ENCODE results near the gene NFATC3. TPM values are rescaled to one million over a fixed set of nuclear protein-coding genes. Genes with fewer than 3 reads are reported as not detected.

The NFATC3 gene
- total RNA-seq, 1 experiment from 2014 or later = 43.9 TPM

- Mint-ChIP-seq H3K36me3 (ENCODE audit: insufficient read depth, unreplicated experiment) (peaks cover 21% of the 10 kb centered on the region), H3K4me1 (ENCODE audit: low read depth, unreplicated experiment) (peaks cover 35% of the 10 kb centered on the region), H3K9me3 (ENCODE audit: unreplicated experiment) (no peaks in the 10 kb centered on the region), H3K27ac (ENCODE audit: unreplicated experiment) (peak overlapping the region; percentile 66), H3K4me3 (ENCODE audit: unreplicated experiment) (peak overlapping the region; percentile 71), H3K27me3 (ENCODE audit: insufficient read depth, unreplicated experiment) (no peaks in the 10 kb centered on the region)
- H3K9me3 ChIP-seq = no peaks in the 10 kb centered on the region
- ChIA-PET CTCF (interaction anchor here (0.5 to 3.5 kb wide), 13 partner anchors 9 to 1226 kb away, joined by 3 to 27 read pairs (median 5); partner anchors contain the start of genes ESRP2 and SLC7A6), POLR2A (interaction anchor here (0.5 to 3.5 kb wide), 15 partner anchors 14 to 1390 kb away, joined by 3 to 27 read pairs (median 6); partner anchors contain the start of genes ATP6V0D1, DDX28, DUS2 and ESRP2)
- no TSS peak for BruUV-seq (replicated peaks)
- peak; percentile 93 to 94 for DNase-seq
- TF ChIP-seq CTCF (IDR thresholded peaks at IDR 0.05; ENCODE audit: insufficient read depth in 1 of 2, low read depth in 1 of 2, low read length in 1 of 2, severe bottlenecking in 1 of 2, unreplicated experiment in 1 of 2) = peak in 1 of 2 experiments; percentile 8
- H3K36me3 ChIP-seq (ENCODE audit: control insufficient read depth, insufficient read depth, low read length) = no peaks in the 10 kb centered on the region
- peaks cover 28% of the 10 kb centered on the region for H3K4me1 ChIP-seq
- no peaks in the 10 kb centered on the region for H3K27me3 ChIP-seq (replicated peaks; ENCODE audit: control insufficient read depth, insufficient read depth, low read length)
- intact Hi-C loops (cut with micrococcal nuclease; ENCODE audit: unreplicated experiment) = loop anchor here (1.0 to 5.0 kb wide), 3 partner anchors 19 to 243 kb away; no protein-coding TSS in a partner anchor
- peak overlapping the region; percentile 87 for H3K4me3 ChIP-seq (ENCODE audit: low read depth, low read length)
These were observed 489 bp upstream of the NFATC3 start for GRCh38 chr16:68084504-68085258.

- no TSS peak for BruUV-seq (replicated peaks)
- intact Hi-C loops (cut with micrococcal nuclease; ENCODE audit: unreplicated experiment) = loop anchor here (5.0 kb wide), 1 partner anchor 241 kb away; no protein-coding TSS in a partner anchor
- TF ChIP-seq CTCF (IDR thresholded peaks at IDR 0.05; ENCODE audit: insufficient read depth in 1 of 2, low read depth in 1 of 2, low read length in 1 of 2, severe bottlenecking in 1 of 2, unreplicated experiment in 1 of 2) = no peak
- no peak for DNase-seq
- H3K9me3 ChIP-seq = no peaks in the 10 kb centered on the region
- no peaks in the 10 kb centered on the region for H3K36me3 ChIP-seq (ENCODE audit: control insufficient read depth, insufficient read depth, low read length)
- no peaks in the 10 kb centered on the region for H3K27me3 ChIP-seq (replicated peaks; ENCODE audit: control insufficient read depth, insufficient read depth, low read length)
- peaks cover 47% of the 10 kb centered on the region for H3K4me1 Mint-ChIP-seq (ENCODE audit: low read depth, unreplicated experiment)
- no peaks in the 10 kb centered on the region for H3K9me3 Mint-ChIP-seq (ENCODE audit: unreplicated experiment)
- H3K4me1 ChIP-seq = peaks cover 37% of the 10 kb centered on the region
- CTCF ChIA-PET = interaction anchor here (1.1 to 3.5 kb wide), 2 partner anchors 8 to 280 kb away, joined by 3 to 27 read pairs; partner anchors contain the start of gene RANBP10
- H3K36me3 Mint-ChIP-seq (ENCODE audit: insufficient read depth, unreplicated experiment) = peaks cover 21% of the 10 kb centered on the region
- H3K4me3 Mint-ChIP-seq (ENCODE audit: unreplicated experiment) = peak overlapping the region; percentile 71
- POLR2A ChIA-PET = interaction anchor here (0.9 to 3.5 kb wide), 4 partner anchors 21 to 150 kb away, joined by 4 to 27 read pairs (median 15); partner anchors contain the start of gene ESRP2
- H3K27me3 Mint-ChIP-seq (ENCODE audit: insufficient read depth, unreplicated experiment) = no peaks in the 10 kb centered on the region
- H3K27ac Mint-ChIP-seq (ENCODE audit: unreplicated experiment) = peak overlapping the region; percentile 83
- H3K4me3 ChIP-seq (ENCODE audit: low read depth, low read length) = peak overlapping the region; percentile 59
These were observed 1.2 kb downstream of the NFATC3 start for GRCh38 chr16:68086336-68086841.

- POLR2A ChIA-PET = interaction anchor here (0.5 to 3.5 kb wide), 3 partner anchors 133 to 737 kb away, joined by 4 to 27 read pairs (median 7); partner anchors contain the start of gene ESRP2
- CTCF ChIA-PET = no interaction called here
These were observed 1.7 kb downstream of the NFATC3 start for GRCh38 chr16:68086860-68087268.

More at GRCh38 chr16:68086860-68087268, 1.7 kb downstream of the NFATC3 start:
- Mint-ChIP-seq H3K27me3 (ENCODE audit: insufficient read depth, unreplicated experiment) (no peaks in the 10 kb centered on the region), H3K4me1 (ENCODE audit: low read depth, unreplicated experiment) (peaks cover 52% of the 10 kb centered on the region), H3K36me3 (ENCODE audit: insufficient read depth, unreplicated experiment) (peaks cover 21% of the 10 kb centered on the region), H3K4me3 (ENCODE audit: unreplicated experiment) (peak overlapping the region; percentile 71), H3K9me3 (ENCODE audit: unreplicated experiment) (no peaks in the 10 kb centered on the region), H3K27ac (ENCODE audit: unreplicated experiment) (no peak overlapping the region)
- Histone ChIP-seq H3K9me3 (no peaks in the 10 kb centered on the region), H3K36me3 (ENCODE audit: control insufficient read depth, insufficient read depth, low read length) (no peaks in the 10 kb centered on the region), H3K4me1 (peaks cover 38% of the 10 kb centered on the region), H3K27me3 (replicated peaks; ENCODE audit: control insufficient read depth, insufficient read depth, low read length) (no peaks in the 10 kb centered on the region; the same call in 1 of the 2 replicates), H3K4me3 (ENCODE audit: low read depth, low read length) (peak overlapping the region; percentile 59)
- no peak for DNase-seq
- no peak for TF ChIP-seq CTCF (IDR thresholded peaks at IDR 0.05; ENCODE audit: insufficient read depth in 1 of 2, low read depth in 1 of 2, low read length in 1 of 2, severe bottlenecking in 1 of 2, unreplicated experiment in 1 of 2)
- BruUV-seq (replicated peaks) = no TSS peak
- intact Hi-C loops (cut with micrococcal nuclease; ENCODE audit: unreplicated experiment) = loop anchor here (5.0 kb wide), 1 partner anchor 240 kb away; no protein-coding TSS in a partner anchor
